ENCODE results near the gene SESN2.

The SESN2 gene

DNA sequence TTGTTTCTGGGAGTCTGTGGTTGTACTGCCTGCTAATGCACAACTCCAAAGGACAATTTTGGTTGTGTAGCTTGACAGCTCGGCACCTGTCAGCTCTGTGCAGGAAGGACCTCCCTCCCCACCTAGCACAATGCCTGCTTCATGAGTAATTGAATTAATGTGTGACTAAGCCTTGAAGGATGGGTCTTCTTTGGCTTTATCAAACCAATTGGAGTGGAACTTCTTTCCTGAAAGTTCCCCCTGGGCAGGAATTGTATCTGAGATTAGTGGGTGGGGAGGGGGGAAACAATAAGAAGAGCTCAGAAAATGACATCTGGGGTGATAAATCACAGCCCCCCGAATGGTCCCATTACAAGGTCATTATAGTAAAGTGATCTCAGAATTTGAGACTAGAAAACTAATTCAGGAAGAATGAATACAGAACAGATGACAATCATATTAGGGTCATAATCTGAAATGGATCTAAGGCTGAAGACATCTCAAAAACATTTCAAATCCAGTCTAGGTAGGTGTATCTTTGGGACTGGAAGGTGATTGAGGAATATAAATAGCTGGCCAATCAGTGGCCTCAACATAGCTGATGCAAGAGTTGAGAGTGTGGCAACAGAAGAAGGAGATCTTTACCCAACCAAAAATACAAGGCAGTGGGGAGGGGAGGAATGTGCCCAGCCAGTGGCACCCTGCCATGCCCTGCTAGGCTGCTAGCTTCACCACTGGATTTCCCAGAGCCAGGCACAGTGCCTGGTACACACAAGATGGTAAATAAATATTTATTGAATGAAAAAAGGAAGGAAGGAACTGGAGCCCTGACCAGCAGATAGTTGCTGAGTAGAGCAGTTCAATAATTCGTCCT is 10.1 kb upstream of the SESN2 start:
- in situ Hi-C loops (cut with HindIII; ENCODE audit: low sequenced_read_pairs), result no loop called here

DNA sequence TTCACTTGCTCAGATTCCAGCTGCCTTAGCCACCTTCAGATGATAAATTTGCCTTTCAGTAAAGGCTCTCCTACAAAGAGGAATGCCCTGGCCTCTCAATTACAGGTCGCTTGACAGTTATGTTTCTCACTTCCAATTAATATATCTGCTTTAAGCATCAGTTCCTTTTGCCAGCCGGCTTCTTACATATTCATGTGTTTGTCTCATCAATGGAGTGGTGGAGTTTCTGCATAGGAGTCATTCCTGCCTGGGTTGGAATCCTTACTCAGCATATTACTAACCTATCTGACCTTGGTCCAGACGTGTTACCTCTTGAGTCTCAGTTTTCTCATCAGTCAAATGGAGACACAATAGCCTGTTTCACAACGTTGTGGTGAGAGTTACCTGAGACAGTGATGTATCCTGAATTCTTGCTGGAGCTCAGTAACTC is 9.4 kb upstream of the SESN2 start:
- in situ Hi-C loops (cut with HindIII; ENCODE audit: low sequenced_read_pairs), result loop anchor here (25.0 kb wide), 1 partner anchor 362 kb away; no protein-coding TSS in a partner anchor

DNA sequence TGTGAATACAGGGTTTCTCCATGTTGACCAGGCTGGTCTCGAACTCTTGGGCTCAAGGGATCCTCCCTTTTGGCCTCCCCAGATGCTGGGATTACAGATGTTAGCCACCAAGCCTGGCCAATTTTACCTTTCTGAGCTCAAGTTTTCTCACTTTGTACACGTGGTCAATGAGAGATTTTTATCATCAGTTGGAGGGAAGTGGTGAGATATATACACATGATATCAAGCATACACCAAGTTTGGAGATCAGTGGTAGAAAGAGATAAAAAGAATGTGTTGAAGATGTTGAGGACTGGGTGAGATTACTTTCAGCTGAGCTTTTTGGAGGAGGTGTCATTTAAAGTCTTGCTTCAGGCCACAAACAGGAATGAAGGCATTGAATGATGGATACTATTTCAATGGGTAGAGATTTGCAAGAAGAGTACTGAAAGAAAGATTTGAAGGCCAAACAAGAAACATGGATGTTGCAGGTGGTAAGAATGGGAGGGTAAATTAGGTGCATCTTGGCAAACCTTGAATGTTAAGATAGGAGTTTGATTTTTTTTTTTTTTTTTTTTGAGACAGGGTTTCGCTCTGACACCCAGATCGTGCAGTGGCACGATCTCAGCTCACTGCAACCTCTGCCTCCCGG is 3.0 kb upstream of the SESN2 start:
- in situ Hi-C loops (cut with HindIII; ENCODE audit: low sequenced_read_pairs), result loop anchor here (25.0 kb wide), 1 partner anchor 356 kb away; no protein-coding TSS in a partner anchor

DNA sequence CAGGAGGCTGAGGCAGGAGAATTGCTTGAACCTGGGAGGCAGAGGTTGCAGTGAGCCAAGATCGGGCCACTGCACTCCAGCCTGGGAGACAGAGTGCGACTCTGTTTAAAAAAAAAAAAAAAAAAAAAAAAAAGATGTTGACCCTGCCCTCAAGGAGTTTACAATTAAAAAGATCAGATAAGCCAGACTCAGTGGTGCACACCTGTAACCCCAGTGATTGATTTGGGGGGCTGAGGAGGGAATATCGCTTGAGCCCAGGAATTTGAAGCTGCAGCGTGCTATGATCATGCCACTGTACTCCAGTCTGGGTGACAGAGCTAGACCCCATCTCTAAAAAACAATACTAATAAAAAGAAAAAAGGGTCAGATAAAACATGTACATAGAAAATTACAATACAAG is 1.6 kb upstream of the SESN2 start:
- in situ Hi-C loops (cut with HindIII; ENCODE audit: low sequenced_read_pairs), result loop anchor here (25.0 kb wide), 1 partner anchor 355 kb away; no protein-coding TSS in a partner anchor

DNA sequence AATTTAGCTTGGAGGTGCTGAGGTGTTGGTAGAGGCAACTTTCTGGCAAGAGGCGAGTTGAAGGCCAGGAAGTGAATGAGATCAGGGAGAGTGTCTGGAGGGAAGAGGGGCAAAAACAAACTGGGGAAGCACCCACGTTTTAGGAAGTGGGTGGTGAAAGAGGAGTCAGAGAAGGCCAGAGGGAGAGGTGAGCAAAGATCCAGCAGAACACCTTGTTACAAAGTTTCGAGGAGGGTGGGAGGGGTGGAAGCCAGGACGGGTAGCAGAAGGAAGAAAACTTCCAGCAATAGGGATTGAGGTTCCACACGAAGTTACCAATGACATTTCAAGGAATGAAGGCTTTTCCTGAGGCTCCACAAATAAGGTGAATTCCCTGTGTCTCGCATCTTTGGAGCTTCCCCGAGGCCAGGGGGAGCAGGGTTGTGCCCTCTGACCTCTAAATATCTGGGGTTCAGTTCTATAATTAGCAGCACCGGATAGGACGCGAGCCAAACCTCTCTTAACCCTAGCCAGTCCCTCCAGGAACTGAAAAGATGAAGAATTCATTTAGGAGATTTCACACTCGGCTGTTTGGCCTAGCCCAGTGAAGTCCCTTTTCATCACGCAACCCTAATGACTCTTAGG is 578 bp upstream of the SESN2 start:
- in situ Hi-C loops (cut with HindIII; ENCODE audit: low sequenced_read_pairs), result loop anchor here (25.0 kb wide), 1 partner anchor 354 kb away; no protein-coding TSS in a partner anchor

DNA sequence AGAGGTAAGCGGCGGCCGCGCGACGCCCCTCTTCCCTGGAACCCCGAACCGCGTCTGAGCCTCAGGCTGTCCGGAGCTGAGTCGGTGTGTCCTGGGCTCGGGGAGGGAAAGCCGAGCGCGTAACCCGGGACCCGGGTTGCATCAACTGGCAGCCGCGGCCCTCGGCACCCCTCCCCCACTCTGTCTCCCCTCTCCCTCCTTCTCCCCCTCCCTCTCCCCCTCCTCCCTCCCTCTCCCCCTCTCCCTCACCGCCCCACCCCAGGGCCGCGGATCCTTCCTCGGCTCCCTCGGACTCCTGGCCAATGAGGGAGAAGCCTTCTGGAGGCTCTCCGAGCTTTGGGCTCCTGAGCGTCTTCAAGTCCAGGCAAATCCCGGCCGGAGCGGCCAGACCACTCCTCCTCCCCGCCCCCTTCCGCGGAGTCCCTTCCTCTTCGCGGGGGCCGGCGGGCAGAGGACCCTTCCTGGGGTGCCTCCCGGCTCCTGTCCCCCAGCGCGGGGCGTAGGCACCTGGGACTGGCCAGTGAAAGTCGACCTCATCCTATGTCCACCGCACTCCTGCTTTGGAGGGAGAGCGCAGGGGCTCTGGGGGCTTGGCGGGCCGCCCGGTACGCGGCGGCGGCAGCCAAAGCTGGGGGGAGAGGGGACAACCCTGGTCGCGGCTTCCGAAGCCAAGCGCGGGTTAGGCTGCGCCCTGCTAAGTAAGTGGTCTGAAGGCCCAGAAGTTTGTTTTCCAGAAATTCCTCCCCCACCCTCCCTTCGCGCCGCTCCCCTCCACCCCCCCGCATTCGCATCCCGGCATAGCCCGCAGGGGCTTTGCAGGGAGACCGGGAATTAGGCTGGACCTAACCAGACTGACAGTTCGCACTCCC is 850 bp downstream of the SESN2 start:
- in situ Hi-C loops (cut with HindIII; ENCODE audit: low sequenced_read_pairs), result loop anchor here (25.0 kb wide), 1 partner anchor 352 kb away; no protein-coding TSS in a partner anchor

DNA sequence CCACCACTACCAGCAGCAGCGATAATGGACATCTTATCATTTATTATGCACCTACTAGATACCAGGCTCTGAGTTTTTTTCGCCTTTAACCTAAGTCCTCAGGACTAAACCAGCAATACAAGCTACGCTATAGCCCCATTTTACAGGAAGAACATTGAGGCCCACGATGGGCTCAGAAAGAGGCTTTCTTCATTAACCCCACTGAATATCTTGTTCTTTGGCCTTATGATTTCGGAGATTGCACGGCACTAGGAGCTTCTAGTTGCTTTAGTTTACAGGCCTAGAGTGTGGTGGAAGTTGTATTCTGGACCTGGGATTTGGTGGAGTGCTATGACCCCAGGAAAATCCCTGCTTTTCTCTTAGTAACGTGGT is 1.5 kb downstream of the SESN2 start:
- in situ Hi-C loops (cut with HindIII; ENCODE audit: low sequenced_read_pairs), result loop anchor here (25.0 kb wide), 1 partner anchor 352 kb away; no protein-coding TSS in a partner anchor

DNA sequence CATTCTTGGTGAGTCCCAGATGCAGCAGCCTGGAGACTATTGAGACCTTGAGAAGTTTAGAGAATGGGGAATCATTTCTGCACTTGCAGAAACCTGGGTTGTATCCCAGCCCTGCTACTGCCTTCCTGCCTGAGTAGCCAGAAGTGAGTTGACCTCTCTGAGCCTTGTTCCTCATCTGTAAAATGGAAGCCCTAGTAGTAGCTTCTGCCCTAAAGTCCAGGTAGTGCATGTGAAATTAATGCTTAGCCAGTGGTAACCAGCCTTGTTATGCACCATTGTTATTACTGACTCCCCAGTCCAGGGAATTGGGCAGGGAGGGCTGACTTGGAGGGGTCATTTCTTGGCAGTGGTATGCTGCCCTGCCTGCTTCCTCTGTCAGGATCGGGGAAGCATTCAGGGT is 5.6 kb downstream of the SESN2 start:
- in situ Hi-C loops (cut with HindIII; ENCODE audit: low sequenced_read_pairs), result loop anchor here (25.0 kb wide), 1 partner anchor 347 kb away; no protein-coding TSS in a partner anchor

DNA sequence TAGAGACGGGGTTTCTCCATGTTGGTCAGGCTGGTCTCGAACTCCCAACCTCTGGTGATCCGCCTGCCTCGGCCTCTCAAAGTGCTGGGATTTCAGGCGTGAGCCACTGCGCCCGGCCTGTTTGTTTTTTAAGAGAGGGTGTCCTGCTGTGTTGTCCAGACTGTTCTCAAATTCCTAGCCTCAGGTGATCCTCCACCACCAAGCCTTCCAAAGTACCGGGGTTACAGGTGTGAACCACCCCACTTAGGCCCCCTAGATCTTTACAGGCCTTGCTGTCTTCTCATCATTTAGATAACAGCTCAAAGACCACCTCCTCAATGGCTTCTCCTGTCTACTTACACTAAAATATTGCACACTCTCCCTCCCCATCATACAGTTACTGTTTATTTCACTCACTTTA is 6.3 kb downstream of the SESN2 start:
- in situ Hi-C loops (cut with HindIII; ENCODE audit: low sequenced_read_pairs), result loop anchor here (25.0 kb wide), 1 partner anchor 347 kb away; no protein-coding TSS in a partner anchor

DNA sequence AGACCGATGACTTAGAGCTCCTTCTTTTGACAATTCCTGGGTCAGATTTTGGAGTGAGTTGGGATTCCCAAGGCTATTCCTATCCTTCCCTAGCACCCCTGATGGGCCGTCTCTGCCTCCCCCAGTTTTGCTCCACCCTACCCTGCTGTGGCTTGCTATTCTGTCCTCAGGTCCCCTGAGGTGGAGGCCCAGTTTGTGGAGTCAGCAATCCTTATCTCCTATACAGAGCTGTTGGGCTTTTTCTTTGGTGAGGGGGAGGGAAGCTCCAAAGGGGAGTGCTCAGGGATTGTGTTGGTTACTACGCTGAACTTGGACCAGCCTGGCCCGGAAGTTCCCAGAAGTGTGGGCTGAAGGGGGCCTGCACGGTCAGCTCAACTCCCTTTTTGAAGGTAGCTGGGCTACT is 7.6 kb downstream of the SESN2 start:
- in situ Hi-C loops (cut with HindIII; ENCODE audit: low sequenced_read_pairs), result loop anchor here (25.0 kb wide), 1 partner anchor 345 kb away; no protein-coding TSS in a partner anchor

DNA sequence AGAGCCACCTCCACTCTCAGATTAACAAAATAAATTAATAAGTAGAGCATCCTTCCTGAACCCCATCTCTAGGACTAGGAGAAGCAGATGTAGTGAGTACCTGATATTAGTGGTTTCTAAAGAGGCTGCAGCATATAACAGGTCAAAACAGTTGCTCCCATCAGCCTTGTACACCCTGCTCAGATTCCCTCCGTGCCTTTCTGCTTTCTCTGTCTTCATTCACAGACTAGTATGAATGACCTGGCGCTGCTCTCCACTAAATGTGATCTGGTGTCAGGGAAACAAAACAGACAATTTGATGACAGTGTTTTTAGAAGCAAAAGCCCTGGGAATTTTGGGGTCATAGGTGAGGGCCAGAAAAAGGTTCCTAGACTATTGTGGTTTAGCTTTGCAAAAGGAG is 8.3 kb downstream of the SESN2 start:
- in situ Hi-C loops (cut with HindIII; ENCODE audit: low sequenced_read_pairs), result loop anchor here (25.0 kb wide), 1 partner anchor 345 kb away; no protein-coding TSS in a partner anchor

DNA sequence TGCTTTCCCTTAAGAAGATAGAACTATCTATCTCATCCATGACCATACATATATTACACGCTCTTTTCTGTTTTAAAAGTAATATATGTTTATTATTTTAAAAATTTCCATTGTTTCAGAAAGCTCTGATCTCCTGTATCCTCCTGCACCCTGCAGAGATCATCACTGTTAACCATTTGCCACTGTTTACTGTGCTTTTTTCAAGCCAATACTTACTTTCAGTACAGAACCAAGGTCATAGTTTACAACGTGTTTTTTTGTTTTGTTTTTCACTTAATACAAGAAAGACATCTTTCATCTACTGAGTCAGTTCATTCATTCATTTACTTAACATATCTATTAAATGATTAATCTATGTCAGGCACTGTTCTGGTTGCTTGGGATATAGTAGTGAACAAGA is 10.2 kb downstream of the SESN2 start:
- in situ Hi-C loops (cut with HindIII; ENCODE audit: low sequenced_read_pairs), result loop anchor here (25.0 kb wide), 1 partner anchor 343 kb away; no protein-coding TSS in a partner anchor

DNA sequence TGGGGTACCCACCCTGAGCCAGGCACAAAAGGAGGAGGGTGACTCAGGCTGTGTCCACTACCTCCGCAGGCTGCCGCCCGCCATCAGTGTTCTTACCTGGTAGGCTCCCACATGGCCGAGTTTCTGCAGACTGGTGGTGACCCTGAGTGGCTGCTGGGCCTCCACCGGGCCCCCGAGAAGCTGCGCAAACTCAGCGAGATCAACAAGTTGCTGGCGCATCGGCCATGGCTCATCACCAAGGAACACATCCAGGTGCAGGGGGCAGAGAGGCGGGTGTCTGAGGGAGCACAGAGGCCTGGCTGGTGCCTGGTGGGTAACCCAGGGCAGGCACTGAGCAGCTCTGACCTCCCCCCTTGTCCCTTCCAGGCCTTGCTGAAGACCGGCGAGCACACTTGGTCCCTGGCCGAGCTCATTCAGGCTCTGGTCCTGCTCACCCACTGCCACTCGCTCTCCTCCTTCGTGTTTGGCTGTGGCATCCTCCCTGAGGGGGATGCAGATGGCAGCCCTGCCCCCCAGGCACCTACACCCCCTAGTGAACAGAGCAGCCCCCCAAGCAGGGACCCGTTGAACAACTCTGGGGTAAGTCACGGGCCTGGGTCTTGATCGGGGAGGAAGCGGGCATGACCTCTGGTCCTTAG is 13.0 kb downstream of the SESN2 start:
- in situ Hi-C loops (cut with HindIII; ENCODE audit: low sequenced_read_pairs), result loop anchor here (25.0 kb wide), 1 partner anchor 340 kb away; no protein-coding TSS in a partner anchor

DNA sequence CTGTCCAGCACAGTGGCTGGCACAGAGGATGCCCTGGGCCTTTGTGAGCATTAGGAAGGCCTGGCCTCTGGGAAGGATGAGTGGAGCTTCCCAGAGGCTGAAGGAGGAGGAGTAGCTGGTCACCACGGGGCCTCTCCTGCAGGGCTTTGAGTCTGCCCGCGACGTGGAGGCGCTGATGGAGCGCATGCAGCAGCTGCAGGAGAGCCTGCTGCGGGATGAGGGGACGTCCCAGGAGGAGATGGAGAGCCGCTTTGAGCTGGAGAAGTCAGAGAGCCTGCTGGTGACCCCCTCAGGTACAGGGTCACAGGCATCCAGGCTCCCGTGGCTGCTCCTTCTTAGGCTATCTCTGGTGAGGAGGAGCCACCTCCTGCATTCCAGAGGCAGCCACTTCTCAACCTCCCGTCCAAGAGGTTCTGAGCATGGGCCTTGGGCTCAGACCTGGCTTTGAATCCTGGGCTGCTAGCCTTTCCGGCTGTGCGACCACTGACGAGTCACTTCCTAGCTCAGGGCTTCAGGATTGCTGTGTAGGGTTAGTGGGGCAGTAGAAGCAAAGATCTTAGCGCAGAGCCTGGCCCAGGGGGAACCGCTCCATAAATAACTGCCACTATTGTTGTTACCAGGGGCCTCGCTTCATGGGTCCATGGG is 14.0 kb downstream of the SESN2 start:
- in situ Hi-C loops (cut with HindIII; ENCODE audit: low sequenced_read_pairs), result loop anchor here (25.0 kb wide), 1 partner anchor 339 kb away; no protein-coding TSS in a partner anchor

DNA sequence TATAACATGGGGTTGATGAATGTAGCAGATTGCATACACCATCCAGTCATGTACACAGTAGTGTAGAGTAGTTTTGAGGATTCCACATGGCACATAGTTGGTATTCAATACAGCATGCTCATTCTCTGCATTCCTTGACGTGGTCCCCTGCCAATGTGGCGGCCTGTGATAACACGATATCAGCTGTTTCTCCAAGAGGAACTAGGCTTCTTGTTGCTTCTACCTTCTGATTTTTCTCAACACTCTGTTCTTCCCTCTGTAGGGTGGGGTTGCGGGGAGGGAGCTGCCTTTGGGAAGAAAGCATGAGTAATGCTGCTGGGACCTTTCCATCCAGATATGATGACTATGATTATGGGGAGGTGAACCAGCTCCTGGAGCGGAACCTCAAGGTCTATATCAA is 19.4 kb downstream of the SESN2 start:
- in situ Hi-C loops (cut with HindIII; ENCODE audit: low sequenced_read_pairs), result no loop called here

DNA sequence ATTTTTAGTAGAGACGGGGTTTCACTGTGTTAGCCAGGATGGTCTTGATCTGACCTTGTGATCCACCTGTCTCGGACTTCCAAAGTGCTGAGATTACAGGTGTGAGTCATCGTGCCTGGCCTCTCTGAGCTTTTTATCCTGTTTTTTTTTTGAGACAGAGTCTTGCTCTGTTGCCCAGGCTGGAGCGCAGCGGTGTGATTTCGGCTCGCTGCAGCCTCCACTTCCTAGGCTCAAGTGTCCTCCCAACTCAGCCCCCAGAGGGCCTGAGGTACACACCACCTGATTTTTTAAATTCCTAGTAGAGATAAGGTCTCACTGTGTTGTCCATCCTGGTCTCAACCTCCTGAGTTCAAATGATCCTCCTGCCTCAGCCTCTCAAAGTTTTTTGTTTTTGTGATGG is 20.4 kb downstream of the SESN2 start:
- in situ Hi-C loops (cut with HindIII; ENCODE audit: low sequenced_read_pairs), result no loop called here

DNA sequence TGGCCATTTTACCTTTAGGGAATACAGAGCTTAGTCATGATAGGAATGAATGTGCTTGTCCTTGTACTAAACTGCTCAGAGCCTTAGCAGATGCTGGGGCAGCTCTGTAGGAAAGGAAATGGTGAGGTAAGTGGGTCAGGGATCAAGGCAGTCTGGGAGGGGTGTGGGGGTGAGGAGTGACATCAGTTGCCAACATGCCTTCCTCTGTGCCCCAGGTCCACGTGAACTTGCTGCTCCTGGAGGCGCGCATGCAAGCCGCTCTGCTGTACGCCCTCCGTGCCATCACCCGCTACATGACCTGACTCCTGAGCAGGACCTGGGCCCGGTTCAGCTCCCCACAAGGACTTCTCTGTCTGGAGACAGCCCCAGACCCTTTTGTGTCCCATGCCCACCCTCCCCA is 21.2 kb downstream of the SESN2 start:
- in situ Hi-C loops (cut with HindIII; ENCODE audit: low sequenced_read_pairs), result no loop called here

DNA sequence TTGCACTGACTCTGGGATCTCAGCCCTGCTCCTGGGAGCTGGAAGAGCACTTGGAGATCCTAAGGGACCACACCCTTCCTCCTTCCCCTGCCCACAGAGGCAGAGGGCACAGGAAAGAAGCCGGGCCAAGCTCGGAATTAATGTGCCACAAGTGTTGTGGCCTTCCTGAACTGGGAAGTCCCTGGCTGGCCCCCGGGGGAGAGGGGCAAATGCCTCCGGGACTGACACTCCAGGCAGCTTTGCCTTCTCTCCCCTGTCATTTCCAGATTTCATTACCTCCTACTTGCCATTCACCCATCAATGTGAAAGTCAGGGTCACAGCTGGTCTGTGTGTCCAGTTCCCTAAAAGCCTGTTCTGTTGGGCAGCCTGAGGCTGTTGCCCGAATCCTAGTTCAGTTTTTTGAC is 21.7 kb downstream of the SESN2 start:
- in situ Hi-C loops (cut with HindIII; ENCODE audit: low sequenced_read_pairs), result no loop called here
